ENCODE measurements around the gene HNRNPU.

- TF ChIP-seq, protein P1, sequence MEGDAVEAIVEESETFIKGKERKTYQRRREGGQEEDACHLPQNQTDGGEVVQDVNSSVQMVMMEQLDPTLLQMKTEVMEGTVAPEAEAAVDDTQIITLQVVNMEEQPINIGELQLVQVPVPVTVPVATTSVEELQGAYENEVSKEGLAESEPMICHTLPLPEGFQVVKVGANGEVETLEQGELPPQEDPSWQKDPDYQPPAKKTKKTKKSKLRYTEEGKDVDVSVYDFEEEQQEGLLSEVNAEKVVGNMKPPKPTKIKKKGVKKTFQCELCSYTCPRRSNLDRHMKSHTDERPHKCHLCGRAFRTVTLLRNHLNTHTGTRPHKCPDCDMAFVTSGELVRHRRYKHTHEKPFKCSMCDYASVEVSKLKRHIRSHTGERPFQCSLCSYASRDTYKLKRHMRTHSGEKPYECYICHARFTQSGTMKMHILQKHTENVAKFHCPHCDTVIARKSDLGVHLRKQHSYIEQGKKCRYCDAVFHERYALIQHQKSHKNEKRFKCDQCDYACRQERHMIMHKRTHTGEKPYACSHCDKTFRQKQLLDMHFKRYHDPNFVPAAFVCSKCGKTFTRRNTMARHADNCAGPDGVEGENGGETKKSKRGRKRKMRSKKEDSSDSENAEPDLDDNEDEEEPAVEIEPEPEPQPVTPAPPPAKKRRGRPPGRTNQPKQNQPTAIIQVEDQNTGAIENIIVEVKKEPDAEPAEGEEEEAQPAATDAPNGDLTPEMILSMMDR (IDR thresholded peaks at IDR 0.05; ENCODE audit: insufficient read depth, low read length), result no peak
- no peak for TF ChIP-seq POLR2AphosphoS5 (IDR thresholded peaks at IDR 0.05; ENCODE audit: low read depth)
- TF ChIP-seq REST (IDR thresholded peaks at IDR 0.05; ENCODE audit: insufficient replicate concordance, low read depth), result no peak
- no peak for TF ChIP-seq GABPA (IDR thresholded peaks at IDR 0.05; ENCODE audit: low read depth)
- TF ChIP-seq SPI1 (IDR thresholded peaks at IDR 0.05; ENCODE audit: borderline replicate concordance, low read depth), result no peak
Measured at GRCh38 chr1:244830639-244831038, 33.7 kb downstream of the HNRNPU start.
